ENCODE data around the gene CA7.

GRCh38 chr16:66898207-66898606 lies 54.0 kb downstream of the CA7 start:
- TF ChIP-seq CTCF (IDR thresholded peaks at IDR 0.05; ENCODE audit: borderline replicate concordance, extremely low read depth, low read length, poor library complexity, severe bottlenecking) = no peak
- no peak for TF ChIP-seq EZH2 (IDR thresholded peaks at IDR 0.05; ENCODE audit: borderline replicate concordance, low read depth, low read length, severe bottlenecking)

Data from DND-41 (cell line).